Measurements from ENCODE around the gene VPS13C.

VPS13C gene

GRCh38 chr15:61828008-61828407, 232.2 kb downstream of the VPS13C start:
- peak; percentile 29 for TF ChIP-seq CTCF (conservative IDR thresholded peaks at IDR 0.05; ENCODE audit: low read depth, low read length)
- DNase-seq (ENCODE audit: low read depth), result no peak
- no peak overlapping the region for H3K4me3 ChIP-seq (ENCODE audit: low read length)

- DNase-seq (ENCODE audit: low read depth), result no peak
- H3K4me3 ChIP-seq (ENCODE audit: low read length), result no peak overlapping the region
- no peak for TF ChIP-seq CTCF (conservative IDR thresholded peaks at IDR 0.05; ENCODE audit: low read depth, low read length)
These were observed 233.1 kb downstream of the VPS13C start for GRCh38 chr15:61827131-61827530.

GRCh38 chr15:61824291-61824690, 236.0 kb downstream of the VPS13C start:
- no peak for DNase-seq (ENCODE audit: low read depth)
- H3K4me3 ChIP-seq (ENCODE audit: low read length), result no peak overlapping the region
- TF ChIP-seq CTCF (conservative IDR thresholded peaks at IDR 0.05; ENCODE audit: low read depth, low read length), result no peak

GRCh38 chr15:61822511-61822910, 237.7 kb downstream of the VPS13C start:
- no peak for DNase-seq (ENCODE audit: low read depth)
- no peak for TF ChIP-seq CTCF (conservative IDR thresholded peaks at IDR 0.05; ENCODE audit: low read depth, low read length)
- no peak overlapping the region for H3K4me3 ChIP-seq (ENCODE audit: low read length)

GRCh38 chr15:61820951-61821350, 239.3 kb downstream of the VPS13C start:
- TF ChIP-seq CTCF (conservative IDR thresholded peaks at IDR 0.05; ENCODE audit: low read depth, low read length), result no peak
- H3K4me3 ChIP-seq (ENCODE audit: low read length), result no peak overlapping the region
- DNase-seq (ENCODE audit: low read depth), result no peak

- DNase-seq (ENCODE audit: low read depth), result no peak
- no peak for TF ChIP-seq CTCF (conservative IDR thresholded peaks at IDR 0.05; ENCODE audit: low read depth, low read length)
These were observed 240.0 kb downstream of the VPS13C start for GRCh38 chr15:61820212-61820611.

GRCh38 chr15:61819386-61819785, 240.9 kb downstream of the VPS13C start:
- TF ChIP-seq CTCF (conservative IDR thresholded peaks at IDR 0.05; ENCODE audit: low read depth, low read length), result no peak
- no peak for DNase-seq (ENCODE audit: low read depth)
- H3K4me3 ChIP-seq (ENCODE audit: low read length), result no peak overlapping the region

More at GRCh38 chr15:61820212-61820611, 240.0 kb downstream of the VPS13C start:
- H3K4me3 ChIP-seq (ENCODE audit: low read length), result no peak overlapping the region
